Panc1 (cell line): ENCODE measurements around the gene SUSD6. TPM values are rescaled to one million over a fixed set of nuclear protein-coding genes. Genes with fewer than 3 reads are reported as not detected.

ENCODE experiments used
- ATAC-seq: fragments of 200-7000 bp; cut with Tn5 transposase; 2 replicates; pipeline ENCODE4 v1.9.1; 2020; ENCODE audit warnings: mild to moderate bottlenecking, moderate library complexity
- BruUV-seq: library from RNA; stranded (reverse); fragments of 400-500 nt; replicated peaks from 2 replicates; lab custom pipeline; 2021; lab: Mats Ljungman, UMichigan
- CTCF ChIA-PET: fragments of 300-600 bp; sonication (Branson Sonifier 250); formaldehyde crosslinking; loops from one replicate; lab custom pipeline; 2022; ENCODE audit warnings: antibody characterized with exemption; lab: Charles Lee
- POLR2A ChIA-PET: fragments of 300-600 bp; sonication (Branson Sonifier 250); formaldehyde crosslinking; loops from one replicate; lab custom pipeline; 2022; ENCODE audit warnings: antibody characterized with exemption; lab: Charles Lee
- DNase-seq: peaks from one replicate; pipeline ENCODE4 v3.0.0-alpha.2; 2010; ENCODE audit warnings: low read depth, low spot score
- H3K27ac ChIP-seq: 2 replicates; pipeline ENCODE4 v1.5.1; 2011; ENCODE audit warnings: mild to moderate bottlenecking, low read length, inconsistent platforms
- H3K27me3 ChIP-seq: fragments of 200-500 bp; sonication (Bioruptor generic); 2 replicates; pipeline ENCODE4 v1.6.0; 2014; ENCODE audit warnings: low read length, inconsistent platforms; ENCODE audit not compliant: control insufficient read depth, insufficient read depth
- H3K36me3 ChIP-seq: fragments of 200-500 bp; sonication (Bioruptor generic); 2 replicates; pipeline ENCODE4 v1.5.1; 2014; ENCODE audit warnings: inconsistent platforms, mild to moderate bottlenecking, low read length, moderate library complexity; ENCODE audit not compliant: control insufficient read depth, insufficient read depth
- H3K4me1 ChIP-seq: 2 replicates; pipeline ENCODE4 v1.5.1; 2011; ENCODE audit warnings: inconsistent platforms, mild to moderate bottlenecking, low read length, moderate library complexity; ENCODE audit not compliant: control insufficient read depth, insufficient read depth
- H3K4me3 ChIP-seq, 2 experiments: 2 replicates each; pipeline ENCODE4 v1.5.1; 2011 to 2012; ENCODE audit warnings: low read depth in 2 of 2, low read length in 2 of 2, mild to moderate bottlenecking in 2 of 2, inconsistent platforms in 1 of 2, moderate library complexity in 1 of 2
- H3K9me3 ChIP-seq: fragments of 200-500 bp; sonication (Bioruptor generic); 2 replicates; pipeline ENCODE4 v1.5.1; 2014; ENCODE audit warnings: low read depth, mild to moderate bottlenecking, inconsistent platforms, low read length, moderate library complexity; ENCODE audit not compliant: control insufficient read depth, insufficient read depth
- CTCF ChIP-seq: fragments of 450-650 bp; IDR thresholded peaks from 2 replicates; pipeline ENCODE4 v1.5.1; 2017; ENCODE audit warnings: mild to moderate bottlenecking
- POLR2AphosphoS5 ChIP-seq: IDR thresholded peaks from 2 replicates; pipeline ENCODE4 v1.6.1; 2012; ENCODE audit warnings: mild to moderate bottlenecking, low read depth, low read length, moderate library complexity
- REST ChIP-seq, 2 experiments: IDR thresholded peaks; 2 replicates each; pipeline ENCODE4 v1.6.1; 2011 to 2012; ENCODE audit warnings: low read depth in 2 of 2, control low read depth in 1 of 2, low read length in 1 of 2, mild to moderate bottlenecking in 1 of 2, moderate library complexity in 1 of 2; ENCODE audit not compliant: insufficient read depth in 1 of 2
- SIN3A ChIP-seq: IDR thresholded peaks from 2 replicates; pipeline ENCODE4 v1.6.1; 2012; ENCODE audit warnings: low read depth, mild to moderate bottlenecking, low read length, moderate library complexity, borderline replicate concordance; ENCODE audit not compliant: insufficient read depth
- TCF7L2 ChIP-seq: IDR thresholded peaks from 2 replicates; pipeline ENCODE4 v1.6.1; 2011; ENCODE audit warnings: mild to moderate bottlenecking, low read depth, low read length, inconsistent platforms
- in situ Hi-C: cut with HindIII; loops from 2 replicates; pipeline ENCODE4 v1.10.0; 2016; ENCODE audit warnings: low sequenced_read_pairs, low pct_unique_long_range_greater_than_20kb
- intact Hi-C: fragments of 100-400 bp; cut with micrococcal nuclease; formaldehyde crosslinking; loops from one replicate; pipeline ENCODE4 v1.10.0; 2022; ENCODE audit not compliant: unreplicated experiment
- total RNA-seq: library from RNA; stranded (reverse); gene quantifications from one replicate; pipeline ENCODE4 v1.2.1, GENCODE V29; 2021; ENCODE audit not compliant: unreplicated experiment

SUSD6 gene
- total RNA-seq, 1 experiment from 2014 or later: 10.9 TPM

- ChIA-PET POLR2A (no interaction called here), CTCF (no interaction called here)
- Histone ChIP-seq H3K9me3 (no peaks in the 10 kb centered on the region), H3K36me3 (no peaks in the 10 kb centered on the region), H3K27ac (no peak overlapping the region), H3K27me3 (no peaks in the 10 kb centered on the region), H3K4me1 (no peaks in the 10 kb centered on the region), H3K4me3 (no peak overlapping the region)
- TF ChIP-seq CTCF (no peak), POLR2AphosphoS5 (no peak), TCF7L2 (no peak), REST (IDR thresholded peaks at IDR 0.05; ENCODE audit: insufficient read depth in 1 of 2, low read depth in 2 of 2, low read length in 1 of 2) (no peak), SIN3A (no peak)
- no peak for DNase-seq
- no TSS peak for BruUV-seq
- ATAC-seq: no peak
- intact Hi-C loops: no loop called here
- in situ Hi-C loops: no loop called here
These were observed 81.7 kb downstream of the SUSD6 start for GRCh38 chr14:69693145-69693544.

GRCh38 chr14:69693801-69694729, 82.7 kb downstream of the SUSD6 start:
- TF ChIP-seq TCF7L2: no peak
- TF ChIP-seq REST (IDR thresholded peaks at IDR 0.05; ENCODE audit: insufficient read depth in 1 of 2, low read depth in 2 of 2, low read length in 1 of 2): no peak
- Histone ChIP-seq H3K9me3 (no peaks in the 10 kb centered on the region), H3K27ac (no peak overlapping the region), H3K36me3 (no peaks in the 10 kb centered on the region), H3K4me3 (no peak overlapping the region), H3K4me1 (no peaks in the 10 kb centered on the region), H3K27me3 (no peaks in the 10 kb centered on the region)
- intact Hi-C loops (no loop called here), in situ Hi-C loops (no loop called here)
- no TSS peak for BruUV-seq
- POLR2A ChIA-PET: no interaction called here
- ATAC-seq (no peak), DNase-seq (no peak)
- CTCF ChIA-PET: no interaction called here
